HepG2 (cell line): ENCODE measurements around the gene ERMAP. TPM values are rescaled to one million over a fixed set of nuclear protein-coding genes. Genes with fewer than 3 reads are reported as not detected.
A peak's percentile ranks its signal among the peaks of the same experiment; 100 is the strongest.

Source experiments
- ASH2L ChIP-seq: fragments of 300-600, 200-600 bp; sonication (generic); IDR thresholded peaks from 2 replicates; pipeline ENCODE4 v1.7.0; 2017; ENCODE audit warnings: low read depth, mild to moderate bottlenecking, moderate library complexity, mixed read lengths, low read length; ENCODE audit not compliant: insufficient read length
- GABPA ChIP-seq, 2 experiments: IDR thresholded peaks; 2 replicates each; pipeline ENCODE4 v1.6.1; 2011 to 2016; ENCODE audit warnings: low read depth in 2 of 2, low read length in 1 of 2, missing biosample characterization in 1 of 2, missing genetic modification characterization in 1 of 2
- GFI1 ChIP-seq: sonication (generic); formaldehyde crosslinking; IDR thresholded peaks from 2 replicates; pipeline ENCODE4 v1.5.0; 2020; ENCODE audit warnings: missing genetic modification reagents, mild to moderate bottlenecking, borderline replicate concordance
- HOXD1 ChIP-seq: sonication (generic); formaldehyde crosslinking; IDR thresholded peaks from 2 replicates; pipeline ENCODE4 v1.5.0; 2020; ENCODE audit warnings: missing genetic modification reagents
- NFATC3 ChIP-seq: sonication (generic); formaldehyde crosslinking; IDR thresholded peaks from 2 replicates; pipeline ENCODE4 v1.5.1; 2020; ENCODE audit warnings: mild to moderate bottlenecking, missing genetic modification reagents
- NFYB ChIP-seq: sonication (generic); formaldehyde crosslinking; IDR thresholded peaks from 2 replicates; pipeline ENCODE4 v1.4.0; 2020; ENCODE audit warnings: missing genetic modification reagents
- POLR2AphosphoS2 ChIP-seq: IDR thresholded peaks from 2 replicates; pipeline ENCODE4 v1.6.1; 2011; ENCODE audit warnings: low read depth, low read length, improper control_type of control experiment
- SP140L ChIP-seq: sonication (generic); formaldehyde crosslinking; IDR thresholded peaks from 2 replicates; pipeline ENCODE4 v1.4.0; 2020; ENCODE audit warnings: missing genetic modification reagents, borderline replicate concordance
- SP2 ChIP-seq: sonication (generic); formaldehyde crosslinking; IDR thresholded peaks from 2 replicates; pipeline ENCODE4 v1.5.1; 2020; ENCODE audit warnings: mild to moderate bottlenecking, missing genetic modification reagents
- SRSF4 ChIP-seq: fragments of 200-400 bp; formaldehyde crosslinking; IDR thresholded peaks from one replicate; pipeline ENCODE4 v1.6.1; 2018; ENCODE audit warnings: mild to moderate bottlenecking, low read depth, low read length, moderate library complexity; ENCODE audit not compliant: poor library complexity, severe bottlenecking
- ZNF292 ChIP-seq: sonication (generic); formaldehyde crosslinking; IDR thresholded peaks from 2 replicates; pipeline ENCODE4 v1.8.1; 2022; ENCODE audit warnings: mild to moderate bottlenecking, low read depth, missing genetic modification reagents, borderline replicate concordance
- ZNF713 ChIP-seq: sonication (generic); formaldehyde crosslinking; IDR thresholded peaks from 2 replicates; pipeline ENCODE4 v1.4.0; 2020; ENCODE audit warnings: mild to moderate bottlenecking, missing genetic modification reagents
- ZNF768 ChIP-seq: sonication (generic); formaldehyde crosslinking; IDR thresholded peaks from 2 replicates; pipeline ENCODE4 v1.4.0; 2020; ENCODE audit warnings: missing genetic modification reagents
- polyA plus RNA-seq, 8 experiments: library from polyadenylated mRNA; depleted of rRNA in 3 of 8; stranded (reverse) in 7 of 8; unstranded in 1 of 8; fragments of >200 nt; fragmentation: Illumina TruSeq in 4 of 8; extraction: Trizol in 4 of 8; gene quantifications; 2 replicates each; pipeline versions ENCODE4 v1.2.1 to v1.2.3, GENCODE V29; 2011 to 2016; ENCODE audit warnings: low read depth in 4 of 8, missing spikeins in 1 of 8, mixed read lengths in 1 of 8; ENCODE audit not compliant: insufficient read depth in 1 of 8
- total RNA-seq, 5 experiments: library from RNA; depleted of rRNA; stranded (reverse); fragments of >200 nt; fragmentation: Illumina TruSeq; extraction: Trizol; gene quantifications; 2 replicates each; pipeline ENCODE4 v1.2.3, GENCODE V29; 2016; ENCODE audit warnings: low read depth in 1 of 5
- TF ChIP-seq, protein P1 (sequence below): sonication (generic); formaldehyde crosslinking; IDR thresholded peaks from 2 replicates; pipeline ENCODE4 v1.5.0; 2020; ENCODE audit warnings: mild to moderate bottlenecking, missing genetic modification reagents
- TF ChIP-seq, protein P2 (sequence below): sonication (generic); formaldehyde crosslinking; IDR thresholded peaks from 2 replicates; pipeline ENCODE4 v1.4.0; 2020; ENCODE audit warnings: missing genetic modification reagents, borderline replicate concordance
- TF ChIP-seq, protein P3 (sequence below): sonication (generic); formaldehyde crosslinking; IDR thresholded peaks from 2 replicates; pipeline ENCODE4 v1.5.0; 2020; ENCODE audit warnings: missing genetic modification reagents, mild to moderate bottlenecking, borderline replicate concordance
- TF ChIP-seq, protein P4 (sequence below): sonication (generic); formaldehyde crosslinking; conservative IDR thresholded peaks from 2 replicates; pipeline ENCODE4 v1.4.0; 2020; ENCODE audit warnings: missing genetic modification reagents

ERMAP gene
- total and polyA plus RNA-seq, 2 of the 13 experiments (the other 11 are each of a cell fraction or from before 2014, with no cell fraction given) = 2.2 to 4.4 TPM

DNA sequence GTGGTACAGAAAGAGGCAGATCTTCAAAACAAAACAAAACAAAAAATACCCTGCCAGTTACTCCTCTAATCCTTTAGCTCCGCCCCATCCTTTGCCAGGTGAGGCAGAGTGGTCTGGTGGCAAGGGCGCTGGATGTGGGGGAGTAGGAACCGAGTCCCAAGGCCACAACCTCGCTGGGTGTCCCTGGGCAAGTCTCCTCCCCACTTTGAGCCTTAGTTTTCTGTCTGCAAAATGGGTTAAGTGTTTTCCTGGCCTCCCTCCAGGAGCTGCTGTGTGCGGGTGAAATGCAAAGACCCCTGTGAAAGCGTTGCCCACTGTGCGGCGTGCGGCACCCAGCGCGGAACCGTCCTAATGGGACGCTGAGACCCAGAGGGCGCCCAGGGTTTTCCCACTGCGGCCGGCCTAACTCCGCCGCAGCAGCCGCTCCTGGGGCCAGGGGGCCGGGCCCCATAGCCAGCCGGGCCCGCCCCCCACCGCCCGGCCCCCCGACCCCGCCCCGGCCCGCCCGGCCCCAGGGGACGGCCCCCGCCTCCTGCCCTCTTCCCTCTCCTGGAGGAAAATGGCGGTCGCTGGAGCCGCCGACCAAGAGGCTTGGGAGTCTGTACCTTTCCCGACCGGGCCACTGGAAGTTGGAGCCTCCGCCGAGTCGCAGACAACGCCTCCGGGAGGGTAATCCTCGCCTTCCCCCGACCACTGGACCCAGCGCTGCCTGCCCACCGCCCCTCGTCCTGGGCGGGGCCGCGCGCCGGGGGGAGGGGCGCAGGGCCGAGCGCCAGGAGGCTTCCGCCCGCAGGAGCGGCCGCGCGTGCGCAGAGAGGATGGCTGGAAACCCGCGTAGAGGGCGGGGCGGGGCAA, at the start of gene ERMAP, which contains the start of gene SVBP (continued):
- TF ChIP-seq GABPA (IDR thresholded peaks at IDR 0.05; ENCODE audit: low read depth, low read length) (no peak), GABPA (CRISPR knock-in tag; IDR thresholded peaks at IDR 0.05; ENCODE audit: low read depth) (no peak), ZNF768 (CRISPR knock-in tag) (no peak; the same call in 1 of the 2 replicates), ZNF292 (CRISPR knock-in tag) (no peak), SRSF4 (no peak), ASH2L (peak; percentile 65), NFYB (CRISPR knock-in tag) (no peak), HOXD1 (CRISPR knock-in tag) (no peak; the same call in 1 of the 2 replicates), SP2 (CRISPR knock-in tag) (no peak), SP140L (CRISPR knock-in tag) (no peak), GFI1 (CRISPR knock-in tag) (no peak), ZNF713 (CRISPR knock-in tag) (no peak), NFATC3 (CRISPR knock-in tag) (no peak), POLR2AphosphoS2 (no peak)
- TF ChIP-seq, protein P1, sequence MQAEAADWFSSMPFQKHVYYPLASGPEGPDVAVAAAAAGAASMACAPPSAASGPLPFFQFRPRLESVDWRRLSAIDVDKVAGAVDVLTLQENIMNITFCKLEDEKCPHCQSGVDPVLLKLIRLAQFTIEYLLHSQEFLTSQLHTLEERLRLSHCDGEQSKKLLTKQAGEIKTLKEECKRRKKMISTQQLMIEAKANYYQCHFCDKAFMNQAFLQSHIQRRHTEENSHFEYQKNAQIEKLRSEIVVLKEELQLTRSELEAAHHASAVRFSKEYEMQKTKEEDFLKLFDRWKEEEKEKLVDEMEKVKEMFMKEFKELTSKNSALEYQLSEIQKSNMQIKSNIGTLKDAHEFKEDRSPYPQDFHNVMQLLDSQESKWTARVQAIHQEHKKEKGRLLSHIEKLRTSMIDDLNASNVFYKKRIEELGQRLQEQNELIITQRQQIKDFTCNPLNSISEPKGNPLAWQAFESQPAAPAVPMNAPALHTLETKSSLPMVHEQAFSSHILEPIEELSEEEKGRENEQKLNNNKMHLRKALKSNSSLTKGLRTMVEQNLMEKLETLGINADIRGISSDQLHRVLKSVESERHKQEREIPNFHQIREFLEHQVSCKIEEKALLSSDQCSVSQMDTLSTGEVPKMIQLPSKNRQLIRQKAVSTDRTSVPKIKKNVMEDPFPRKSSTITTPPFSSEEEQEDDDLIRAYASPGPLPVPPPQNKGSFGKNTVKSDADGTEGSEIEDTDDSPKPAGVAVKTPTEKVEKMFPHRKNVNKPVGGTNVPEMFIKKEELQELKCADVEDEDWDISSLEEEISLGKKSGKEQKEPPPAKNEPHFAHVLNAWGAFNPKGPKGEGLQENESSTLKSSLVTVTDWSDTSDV (CRISPR knock-in tag) = no peak
- TF ChIP-seq, protein P2, sequence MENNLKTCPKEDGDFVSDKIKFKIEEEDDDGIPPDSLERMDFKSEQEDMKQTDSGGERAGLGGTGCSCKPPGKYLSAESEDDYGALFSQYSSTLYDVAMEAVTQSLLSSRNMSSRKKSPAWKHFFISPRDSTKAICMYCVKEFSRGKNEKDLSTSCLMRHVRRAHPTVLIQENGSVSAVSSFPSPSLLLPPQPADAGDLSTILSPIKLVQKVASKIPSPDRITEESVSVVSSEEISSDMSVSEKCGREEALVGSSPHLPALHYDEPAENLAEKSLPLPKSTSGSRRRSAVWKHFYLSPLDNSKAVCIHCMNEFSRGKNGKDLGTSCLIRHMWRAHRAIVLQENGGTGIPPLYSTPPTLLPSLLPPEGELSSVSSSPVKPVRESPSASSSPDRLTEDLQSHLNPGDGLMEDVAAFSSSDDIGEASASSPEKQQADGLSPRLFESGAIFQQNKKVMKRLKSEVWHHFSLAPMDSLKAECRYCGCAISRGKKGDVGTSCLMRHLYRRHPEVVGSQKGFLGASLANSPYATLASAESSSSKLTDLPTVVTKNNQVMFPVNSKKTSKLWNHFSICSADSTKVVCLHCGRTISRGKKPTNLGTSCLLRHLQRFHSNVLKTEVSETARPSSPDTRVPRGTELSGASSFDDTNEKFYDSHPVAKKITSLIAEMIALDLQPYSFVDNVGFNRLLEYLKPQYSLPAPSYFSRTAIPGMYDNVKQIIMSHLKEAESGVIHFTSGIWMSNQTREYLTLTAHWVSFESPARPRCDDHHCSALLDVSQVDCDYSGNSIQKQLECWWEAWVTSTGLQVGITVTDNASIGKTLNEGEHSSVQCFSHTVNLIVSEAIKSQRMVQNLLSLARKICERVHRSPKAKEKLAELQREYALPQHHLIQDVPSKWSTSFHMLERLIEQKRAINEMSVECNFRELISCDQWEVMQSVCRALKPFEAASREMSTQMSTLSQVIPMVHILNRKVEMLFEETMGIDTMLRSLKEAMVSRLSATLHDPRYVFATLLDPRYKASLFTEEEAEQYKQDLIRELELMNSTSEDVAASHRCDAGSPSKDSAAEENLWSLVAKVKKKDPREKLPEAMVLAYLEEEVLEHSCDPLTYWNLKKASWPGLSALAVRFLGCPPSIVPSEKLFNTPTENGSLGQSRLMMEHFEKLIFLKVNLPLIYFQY = no peak
- TF ChIP-seq, protein P3, sequence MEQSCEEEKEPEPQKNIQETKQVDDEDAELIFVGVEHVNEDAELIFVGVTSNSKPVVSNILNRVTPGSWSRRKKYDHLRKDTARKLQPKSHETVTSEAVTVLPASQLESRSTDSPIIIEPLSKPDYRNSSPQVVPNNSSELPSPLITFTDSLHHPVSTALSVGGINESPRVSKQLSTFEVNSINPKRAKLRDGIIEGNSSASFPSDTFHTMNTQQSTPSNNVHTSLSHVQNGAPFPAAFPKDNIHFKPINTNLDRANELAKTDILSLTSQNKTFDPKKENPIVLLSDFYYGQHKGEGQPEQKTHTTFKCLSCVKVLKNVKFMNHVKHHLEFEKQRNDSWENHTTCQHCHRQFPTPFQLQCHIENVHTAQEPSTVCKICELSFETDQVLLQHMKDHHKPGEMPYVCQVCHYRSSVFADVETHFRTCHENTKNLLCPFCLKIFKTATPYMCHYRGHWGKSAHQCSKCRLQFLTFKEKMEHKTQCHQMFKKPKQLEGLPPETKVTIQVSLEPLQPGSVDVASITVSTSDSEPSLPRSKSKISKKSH = no peak
- TF ChIP-seq, protein P4, sequence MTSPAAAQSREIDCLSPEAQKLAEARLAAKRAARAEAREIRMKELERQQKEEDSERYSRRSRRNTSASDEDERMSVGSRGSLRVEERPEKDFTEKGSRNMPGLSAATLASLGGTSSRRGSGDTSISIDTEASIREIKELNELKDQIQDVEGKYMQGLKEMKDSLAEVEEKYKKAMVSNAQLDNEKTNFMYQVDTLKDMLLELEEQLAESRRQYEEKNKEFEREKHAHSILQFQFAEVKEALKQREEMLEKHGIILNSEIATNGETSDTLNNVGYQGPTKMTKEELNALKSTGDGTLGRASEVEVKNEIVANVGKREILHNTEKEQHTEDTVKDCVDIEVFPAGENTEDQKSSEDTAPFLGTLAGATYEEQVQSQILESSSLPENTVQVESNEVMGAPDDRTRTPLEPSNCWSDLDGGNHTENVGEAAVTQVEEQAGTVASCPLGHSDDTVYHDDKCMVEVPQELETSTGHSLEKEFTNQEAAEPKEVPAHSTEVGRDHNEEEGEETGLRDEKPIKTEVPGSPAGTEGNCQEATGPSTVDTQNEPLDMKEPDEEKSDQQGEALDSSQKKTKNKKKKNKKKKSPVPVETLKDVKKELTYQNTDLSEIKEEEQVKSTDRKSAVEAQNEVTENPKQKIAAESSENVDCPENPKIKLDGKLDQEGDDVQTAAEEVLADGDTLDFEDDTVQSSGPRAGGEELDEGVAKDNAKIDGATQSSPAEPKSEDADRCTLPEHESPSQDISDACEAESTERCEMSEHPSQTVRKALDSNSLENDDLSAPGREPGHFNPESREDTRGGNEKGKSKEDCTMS (CRISPR knock-in tag) = no peak
